AG04450 (cell line): Measurements from ENCODE around the gene CRIM1. TPM values are rescaled to one million over a fixed set of nuclear protein-coding genes. Genes with fewer than 3 reads are reported as not detected.

Experiments used
- CTCF ChIA-PET: fragments of 300-600, 350-600 bp; formaldehyde crosslinking; extraction: SDS; loops from one replicate; lab custom pipeline; 2022; ENCODE audit warnings: antibody characterized with exemption, inconsistent platforms; lab: Charles Lee
- POLR2A ChIA-PET: fragments of 350-600 bp; formaldehyde crosslinking; extraction: SDS; loops from one replicate; lab custom pipeline; 2021; ENCODE audit warnings: antibody characterized with exemption, inconsistent platforms; lab: Yijun Ruan, JAX
- DNase-seq: peaks from one replicate; pipeline ENCODE4 v3.0.0-alpha.2; 2011; ENCODE audit warnings: low read depth, low spot score
- H3K27ac ChIP-seq: one replicate; pipeline ENCODE4 v1.5.1; 2012; ENCODE audit warnings: low read depth, low read length, control low read depth
- H3K27me3 ChIP-seq: one replicate; pipeline ENCODE4 v1.6.0; 2012; ENCODE audit warnings: low read length; ENCODE audit not compliant: control insufficient read depth, insufficient read depth
- H3K4me3 ChIP-seq: 2 replicates; pipeline ENCODE4 v1.5.1; 2011; ENCODE audit warnings: mild to moderate bottlenecking, low read depth, low read length, control low read depth
- H3K9me3 ChIP-seq: 2 replicates; pipeline ENCODE4 v1.5.1; 2012; ENCODE audit warnings: low read length; ENCODE audit not compliant: control insufficient read depth, insufficient read depth
- polyA plus RNA-seq: library from polyadenylated mRNA; depleted of rRNA; stranded (reverse); fragments of >200 nt; gene quantifications from 2 replicates; pipeline ENCODE4 v1.2.3, GENCODE V29; 2011
- TF ChIP-seq, protein P1 (sequence below): IDR thresholded peaks from 2 replicates; pipeline ENCODE4 v1.5.1; 2011; ENCODE audit warnings: low read depth, low read length, control low read depth, inconsistent platforms

CRIM1 gene
- polyA plus RNA-seq, 1 experiment, result 142 TPM

DNA sequence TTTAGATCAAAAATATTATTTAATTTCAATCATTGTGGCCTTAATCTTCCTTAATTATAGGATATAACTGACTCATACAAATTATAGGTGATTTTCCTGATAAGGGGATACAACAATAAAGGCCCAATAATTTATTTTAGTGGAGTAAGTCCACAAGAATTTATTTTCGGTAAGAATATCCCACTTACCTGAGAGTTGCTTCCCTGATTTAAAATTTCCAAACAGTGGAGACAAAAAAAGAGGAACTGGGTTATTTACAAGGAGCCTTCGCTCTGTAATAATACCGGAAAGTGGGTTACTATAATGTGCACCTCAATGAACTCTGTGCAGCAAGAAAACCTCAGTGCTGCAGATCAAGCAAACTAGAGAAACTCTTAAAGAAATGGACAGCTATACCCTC, 200.2 kb downstream of the CRIM1 start:
- Histone ChIP-seq H3K9me3 (no peaks in the 10 kb centered on the region), H3K27ac (no peak overlapping the region), H3K27me3 (no peaks in the 10 kb centered on the region), H3K4me3 (no peak overlapping the region)
- POLR2A ChIA-PET, result interaction anchor here (1.8 kb wide), 1 partner anchor 109 kb away, joined by 5 read pairs; no protein-coding TSS in a partner anchor
- no peak for DNase-seq
- TF ChIP-seq, protein P1, sequence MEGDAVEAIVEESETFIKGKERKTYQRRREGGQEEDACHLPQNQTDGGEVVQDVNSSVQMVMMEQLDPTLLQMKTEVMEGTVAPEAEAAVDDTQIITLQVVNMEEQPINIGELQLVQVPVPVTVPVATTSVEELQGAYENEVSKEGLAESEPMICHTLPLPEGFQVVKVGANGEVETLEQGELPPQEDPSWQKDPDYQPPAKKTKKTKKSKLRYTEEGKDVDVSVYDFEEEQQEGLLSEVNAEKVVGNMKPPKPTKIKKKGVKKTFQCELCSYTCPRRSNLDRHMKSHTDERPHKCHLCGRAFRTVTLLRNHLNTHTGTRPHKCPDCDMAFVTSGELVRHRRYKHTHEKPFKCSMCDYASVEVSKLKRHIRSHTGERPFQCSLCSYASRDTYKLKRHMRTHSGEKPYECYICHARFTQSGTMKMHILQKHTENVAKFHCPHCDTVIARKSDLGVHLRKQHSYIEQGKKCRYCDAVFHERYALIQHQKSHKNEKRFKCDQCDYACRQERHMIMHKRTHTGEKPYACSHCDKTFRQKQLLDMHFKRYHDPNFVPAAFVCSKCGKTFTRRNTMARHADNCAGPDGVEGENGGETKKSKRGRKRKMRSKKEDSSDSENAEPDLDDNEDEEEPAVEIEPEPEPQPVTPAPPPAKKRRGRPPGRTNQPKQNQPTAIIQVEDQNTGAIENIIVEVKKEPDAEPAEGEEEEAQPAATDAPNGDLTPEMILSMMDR, result no peak
- CTCF ChIA-PET, result interaction anchor here (1.6 to 2.3 kb wide), 3 partner anchors 109 to 230 kb away, joined by 5 to 8 read pairs (median 5); no protein-coding TSS in a partner anchor

- Histone ChIP-seq H3K4me3 (no peak overlapping the region), H3K27ac (no peak overlapping the region), H3K9me3 (no peaks in the 10 kb centered on the region), H3K27me3 (no peaks in the 10 kb centered on the region)
- POLR2A ChIA-PET, result interaction anchor here (0.5 to 1.8 kb wide), 3 partner anchors 41 to 179 kb away, joined by 4 to 5 read pairs (median 5); partner anchors contain the start of gene FEZ2
- DNase-seq, result peak; percentile 29
- TF ChIP-seq, protein P1, result no peak
- CTCF ChIA-PET, result interaction anchor here (0.5 to 2.3 kb wide), 5 partner anchors 11 to 663 kb away, joined by 5 to 10 read pairs (median 5); no protein-coding TSS in a partner anchor
Observed at GRCh38 chr2:36556842-36557241, 201.3 kb downstream of the CRIM1 start.

DNA sequence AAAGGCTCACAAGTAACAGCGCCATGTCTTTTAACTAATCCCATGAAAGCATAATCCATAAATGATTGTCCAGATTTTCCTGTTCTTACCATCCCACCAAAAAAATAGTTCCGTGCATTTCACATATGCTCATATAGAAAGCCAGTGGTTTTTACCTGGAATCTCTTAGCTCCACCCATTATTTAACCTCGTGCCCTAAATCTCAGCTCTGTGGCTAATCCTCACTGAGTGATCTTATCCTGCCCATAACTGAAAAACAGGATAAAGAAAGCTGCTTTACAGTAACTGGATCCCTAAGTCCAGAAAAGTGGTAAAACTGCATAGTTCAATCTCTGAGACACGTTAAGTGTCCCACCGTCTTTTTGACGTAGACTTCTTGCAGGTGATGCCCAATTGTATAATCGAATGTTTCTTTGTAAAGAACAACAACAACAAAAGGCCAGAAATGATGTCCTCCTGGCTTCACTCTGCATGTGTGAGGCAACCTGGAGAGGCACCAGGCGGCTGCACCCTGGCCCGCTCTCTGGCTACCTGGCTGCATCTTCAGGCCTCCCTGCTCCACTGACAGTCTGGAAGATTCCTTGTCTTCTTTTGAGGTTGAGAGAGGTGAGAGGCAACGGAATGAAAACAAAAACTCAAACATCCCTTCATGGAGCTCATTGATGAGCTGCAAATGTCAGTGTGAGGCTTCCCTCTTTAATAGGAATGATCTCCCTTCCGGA, 203.8 kb downstream of the CRIM1 start:
- H3K27ac ChIP-seq, result no peak overlapping the region
- no peak overlapping the region for H3K4me3 ChIP-seq
- H3K9me3 ChIP-seq, result no peaks in the 10 kb centered on the region
- H3K27me3 ChIP-seq, result no peaks in the 10 kb centered on the region
- CTCF ChIA-PET, result interaction anchor here (0.6 to 6.4 kb wide), 2 partner anchors 55 to 106 kb away, joined by 3 to 29 read pairs; no protein-coding TSS in a partner anchor
- POLR2A ChIA-PET, result no interaction called here
- TF ChIP-seq, protein P1, result no peak
- DNase-seq, result no peak

DNA sequence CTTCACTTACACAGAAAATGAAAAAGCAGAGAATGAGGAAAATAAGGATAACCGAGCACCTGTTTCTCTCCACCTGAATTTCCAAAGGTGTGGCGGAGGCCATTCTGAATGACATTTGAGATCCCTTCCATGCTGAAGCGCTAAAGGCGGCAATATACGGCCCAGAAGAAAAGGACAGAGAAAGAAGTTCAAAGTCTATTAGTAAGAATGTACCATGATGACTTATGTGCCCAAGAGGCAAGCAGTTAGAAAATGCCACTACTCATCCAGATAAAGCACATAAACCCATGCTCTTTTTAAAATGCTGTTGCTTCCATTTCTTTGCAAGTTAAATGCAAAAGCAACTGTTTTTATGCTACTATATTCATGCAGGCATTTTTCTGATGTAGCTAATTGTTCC, 205.1 kb downstream of the CRIM1 start:
- CTCF ChIA-PET, result interaction anchor here (6.4 kb wide), 1 partner anchor 104 kb away, joined by 29 read pairs; no protein-coding TSS in a partner anchor
- TF ChIP-seq, protein P1, result no peak
- no peak for DNase-seq
- Histone ChIP-seq H3K27me3 (no peaks in the 10 kb centered on the region), H3K4me3 (no peak overlapping the region), H3K9me3 (no peaks in the 10 kb centered on the region), H3K27ac (no peak overlapping the region)
- POLR2A ChIA-PET, result no interaction called here
